GM19468 (cell line): ENCODE results near the gene TNFSF15.
A peak's percentile ranks its signal among the peaks of the same experiment; 100 is the strongest.

ENCODE experiments used
- ATAC-seq: cut with Tn5 transposase; IDR thresholded peaks from one replicate; pipeline ENCODE4 v1.9.1; 2021; ENCODE audit warnings: mild to moderate bottlenecking, moderate library complexity, moderate number of reproducible peaks; ENCODE audit not compliant: unreplicated experiment; ENCODE audit errors: extremely low read depth

Gene TNFSF15

DNA sequence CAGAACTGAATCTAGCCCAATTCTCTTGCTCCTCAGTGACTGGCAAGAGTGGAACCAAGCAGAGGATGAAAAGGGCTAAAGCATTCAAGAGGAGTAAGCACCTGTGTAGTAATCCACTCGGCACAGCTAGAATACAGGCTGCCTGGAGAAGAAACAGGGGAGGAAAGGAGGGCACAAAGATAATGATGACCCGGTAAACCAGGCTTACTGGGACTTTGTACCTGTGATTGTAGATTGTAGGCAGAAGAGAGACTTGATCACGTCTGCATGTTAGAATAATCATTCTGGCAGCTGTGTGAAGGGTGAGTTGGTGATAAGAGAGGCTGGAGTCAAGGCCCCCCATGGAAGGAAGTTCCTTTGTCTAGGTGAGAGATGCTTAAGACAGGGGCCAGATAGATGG, 20.6 kb upstream of the TNFSF15 start:
- no peak for ATAC-seq

DNA sequence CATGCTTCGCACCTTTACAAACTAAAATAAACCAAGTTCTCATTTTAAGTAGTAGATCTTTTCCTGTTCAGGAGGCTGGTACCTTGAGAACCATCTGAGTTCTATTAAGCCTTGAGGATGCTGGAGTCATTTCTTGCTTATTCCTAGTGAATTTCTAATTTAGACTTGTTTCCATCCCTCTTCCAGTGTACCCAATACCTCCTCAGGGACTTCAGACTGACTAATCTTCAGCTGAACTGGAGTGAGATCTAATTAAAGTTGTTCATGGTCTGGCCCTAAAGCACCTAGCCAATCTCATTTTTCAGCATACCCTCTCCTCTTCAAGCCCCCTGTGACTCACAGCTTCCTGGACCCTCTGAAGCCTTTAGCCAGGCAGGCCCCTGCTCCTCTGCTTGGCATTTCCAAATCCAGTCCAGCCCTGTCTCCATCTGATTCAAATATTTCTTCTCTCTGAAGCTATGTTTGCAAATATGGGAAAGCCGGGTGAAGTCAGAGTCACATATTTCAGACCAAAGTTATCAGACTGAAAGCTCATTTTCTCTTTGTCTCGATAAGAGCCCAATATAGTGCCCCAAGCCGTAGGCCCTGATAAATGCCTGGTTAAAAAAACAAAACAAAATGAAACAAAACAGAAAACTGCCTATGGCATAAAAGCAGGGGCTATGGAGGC, 19.4 kb upstream of the TNFSF15 start:
- no peak for ATAC-seq

DNA sequence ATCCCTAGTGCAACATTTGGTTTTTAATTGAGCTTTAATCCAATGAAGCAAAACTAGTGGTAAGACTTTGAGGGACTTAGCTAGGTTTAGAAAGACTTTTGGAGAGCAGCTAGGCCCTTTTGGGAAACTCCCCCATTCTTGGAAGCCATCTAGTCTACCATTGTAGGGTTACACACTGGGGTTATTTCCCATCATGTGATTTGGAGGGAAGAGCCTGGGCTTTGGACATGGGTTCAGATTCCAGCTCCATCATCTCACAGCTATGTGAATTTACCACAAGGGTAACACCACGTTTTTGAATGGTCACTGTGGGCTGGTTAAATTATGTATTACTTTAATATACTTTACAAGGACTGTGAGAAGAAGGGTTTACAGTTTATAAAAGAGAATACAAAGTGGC, 18.3 kb upstream of the TNFSF15 start:
- no peak for ATAC-seq

DNA sequence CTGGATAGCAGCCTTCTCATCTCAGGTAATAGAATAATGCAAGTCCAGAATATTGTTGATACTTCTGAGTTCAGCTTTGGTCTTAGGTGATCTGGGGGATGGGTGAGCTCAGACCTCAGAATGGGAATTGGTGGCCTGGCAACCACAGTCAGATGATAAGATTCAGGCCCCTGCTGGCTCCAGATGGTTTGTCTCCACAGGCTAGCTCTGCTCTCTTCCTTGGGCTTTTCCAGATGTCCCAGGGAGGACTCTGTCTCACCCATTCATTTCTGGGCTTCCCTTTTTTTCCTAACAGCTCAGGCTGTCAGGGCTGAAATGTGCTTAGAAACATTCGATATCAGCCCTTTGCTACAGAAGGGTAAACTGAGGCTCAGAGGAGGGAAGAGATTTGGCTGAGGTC, 17.6 kb upstream of the TNFSF15 start:
- ATAC-seq, result no peak

DNA sequence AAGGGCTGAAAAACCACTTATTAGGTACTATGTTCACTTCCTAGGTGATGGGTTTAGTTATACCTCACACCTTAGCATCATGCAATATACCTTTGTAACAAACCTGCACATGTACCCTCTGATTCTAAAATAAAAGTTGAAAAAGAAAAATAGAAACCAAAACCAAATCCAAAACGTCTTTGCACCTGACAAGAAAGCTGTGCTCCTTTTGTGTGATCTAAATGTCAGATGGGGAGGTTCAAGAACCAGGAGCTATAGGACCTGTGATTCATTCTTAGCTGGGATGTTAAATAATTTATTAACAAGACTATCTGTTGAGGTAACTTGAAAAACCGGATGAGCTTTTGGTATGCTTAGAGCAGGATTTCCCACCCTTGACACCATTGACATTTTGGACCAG, 16.9 kb upstream of the TNFSF15 start:
- ATAC-seq, result no peak

DNA sequence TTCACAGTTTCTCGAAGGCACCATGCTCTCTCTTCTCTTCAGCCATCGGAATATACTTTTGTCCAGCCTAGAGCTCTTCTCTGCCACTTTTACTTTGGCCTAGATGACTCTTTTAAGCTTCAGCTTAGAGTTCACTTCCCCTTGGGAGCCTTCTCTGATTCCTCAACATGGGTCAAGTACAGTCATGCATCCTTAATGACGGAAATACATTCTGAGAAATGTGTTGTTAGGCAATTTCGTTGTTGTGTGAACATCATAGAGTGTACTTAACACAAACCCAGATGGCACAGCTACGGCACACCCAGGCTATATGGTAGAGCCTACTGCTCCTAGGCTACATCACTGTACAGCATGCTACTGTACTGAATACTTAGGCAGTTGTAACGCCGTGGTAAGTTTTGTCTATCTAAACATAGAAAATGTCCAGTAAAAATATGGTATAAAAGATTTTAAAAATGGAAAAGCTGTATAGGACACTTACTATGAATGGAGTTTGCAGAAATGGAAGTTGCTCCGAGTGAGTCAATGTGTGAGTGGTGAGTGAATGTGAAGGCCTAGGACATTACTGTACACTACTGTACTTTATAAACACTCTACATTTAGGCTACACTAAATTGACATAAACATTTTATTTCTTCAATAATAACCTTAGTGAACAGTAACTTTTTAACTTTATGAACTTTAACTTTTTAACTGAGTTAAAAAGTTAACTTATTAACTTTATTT, 15.1 kb upstream of the TNFSF15 start:
- ATAC-seq, result no peak

DNA sequence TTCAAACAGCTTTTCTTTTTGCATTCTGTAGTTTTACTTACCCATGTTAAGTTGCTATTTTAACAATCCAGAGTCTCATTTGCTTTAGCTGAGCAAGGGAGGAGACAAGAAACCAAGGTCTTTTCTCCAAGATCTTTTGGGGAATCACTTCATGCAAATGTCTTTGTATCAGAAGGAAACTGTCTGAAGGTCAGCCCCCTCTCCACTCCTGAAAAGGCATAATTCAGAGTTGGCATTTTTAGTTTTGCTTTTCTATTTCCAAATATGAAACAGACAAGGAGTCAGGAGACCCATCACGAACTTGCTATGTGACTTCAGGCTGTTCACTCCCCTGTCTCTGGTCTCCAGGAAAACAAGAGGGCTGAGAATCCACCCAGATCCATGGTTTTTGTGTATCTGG, 12.3 kb upstream of the TNFSF15 start:
- no peak for ATAC-seq

DNA sequence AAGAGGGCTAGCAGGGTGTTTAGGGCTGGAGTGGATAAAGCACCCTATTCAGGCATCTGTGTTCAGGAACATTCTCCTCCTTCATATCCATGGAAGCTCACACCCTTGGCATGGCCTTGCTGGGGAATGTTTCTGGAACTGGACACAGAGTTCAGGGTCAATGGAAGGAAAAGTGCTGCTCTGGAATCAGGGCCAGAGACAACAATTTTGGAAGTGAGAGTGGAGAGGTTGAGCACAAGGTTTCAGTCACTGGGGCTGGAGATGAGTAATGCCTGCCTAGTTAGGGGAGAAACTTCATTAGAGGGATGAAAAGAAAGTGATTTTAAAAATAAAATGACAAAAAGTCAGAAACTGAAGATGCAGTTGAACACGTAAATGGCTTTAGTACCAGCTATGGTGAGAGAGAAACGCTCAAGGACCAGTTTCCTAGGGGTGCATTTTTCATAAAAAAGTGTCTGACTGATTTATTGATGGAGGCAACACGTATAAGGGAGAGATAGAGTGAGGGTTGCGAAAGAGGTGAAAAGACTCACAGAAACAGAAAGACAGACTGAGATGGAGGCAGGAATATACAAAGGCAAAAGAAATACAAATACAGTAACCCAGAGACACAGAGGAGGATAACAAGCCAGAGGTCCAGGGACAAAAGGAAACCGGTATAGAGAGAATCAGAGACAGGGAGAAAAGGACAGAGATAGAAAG, 8.0 kb upstream of the TNFSF15 start:
- ATAC-seq, result no peak

DNA sequence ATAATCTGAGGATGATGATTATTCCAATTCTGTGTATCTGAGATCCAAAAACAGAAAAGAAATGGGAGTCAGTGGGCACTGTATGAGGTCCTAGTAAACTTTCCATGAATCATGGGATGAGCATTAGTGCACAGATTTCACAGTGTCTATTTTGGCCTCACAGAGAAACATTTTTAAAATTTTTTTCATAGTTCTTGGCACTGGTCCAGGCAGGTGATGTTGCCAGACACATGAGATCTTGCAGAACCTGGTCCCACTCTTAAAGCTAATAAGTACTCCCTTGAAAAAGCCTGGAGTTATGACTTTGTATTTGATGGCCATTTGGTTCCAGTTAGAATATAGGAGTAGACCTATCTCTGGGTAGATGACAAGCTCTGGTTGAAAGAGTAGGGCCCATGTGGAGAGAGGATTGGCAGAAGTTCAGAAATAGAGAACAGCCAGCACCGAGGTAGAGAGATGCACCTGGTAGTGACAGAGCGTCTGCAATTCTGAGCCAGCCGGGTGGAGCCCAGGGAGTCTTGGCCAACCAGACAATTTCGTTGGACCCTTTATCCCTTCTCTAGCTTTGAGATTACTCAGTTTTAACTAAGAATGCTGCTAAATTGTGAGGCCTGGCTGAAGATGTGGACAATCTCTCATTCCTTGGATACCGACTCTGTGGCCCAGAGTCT, 6.3 kb upstream of the TNFSF15 start:
- no peak for ATAC-seq

DNA sequence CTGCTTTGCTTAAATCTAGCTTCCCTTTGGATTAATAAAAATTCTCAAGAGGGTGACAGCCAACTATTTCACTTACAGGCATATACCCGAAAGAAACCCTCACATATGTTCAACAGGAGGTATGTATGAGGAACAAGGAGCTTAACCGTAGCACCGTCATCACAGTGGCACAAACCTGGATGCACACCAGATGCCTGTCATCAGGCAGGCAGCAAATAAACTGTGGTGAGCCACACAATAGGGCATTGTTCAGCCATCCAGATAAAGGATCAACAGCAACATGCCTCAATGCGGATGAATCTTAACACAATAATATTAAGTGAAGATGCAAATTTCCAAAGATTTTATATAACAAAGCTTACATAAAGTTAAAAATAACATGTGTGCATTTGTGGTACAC, 5.5 kb upstream of the TNFSF15 start:
- ATAC-seq, result no peak

DNA sequence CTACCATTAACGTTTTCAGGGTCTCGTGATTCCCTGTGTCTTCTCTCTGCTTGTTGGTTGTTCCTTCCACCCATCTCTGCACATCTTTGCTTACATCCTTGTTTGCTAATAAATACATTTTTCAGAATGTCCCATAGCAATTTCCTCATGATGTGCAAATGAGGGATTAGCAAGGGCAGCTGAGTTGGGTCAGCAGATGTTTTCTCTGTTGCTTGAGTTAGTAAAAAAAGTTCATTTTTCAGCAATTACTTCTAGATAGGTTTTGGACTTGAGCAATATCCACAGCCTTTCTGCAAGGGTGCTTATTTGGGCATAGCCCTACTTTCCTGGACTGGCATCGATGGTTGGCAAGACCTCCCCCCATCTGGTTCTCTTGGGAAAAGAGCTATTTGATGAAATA, 4.8 kb upstream of the TNFSF15 start:
- no peak for ATAC-seq

DNA sequence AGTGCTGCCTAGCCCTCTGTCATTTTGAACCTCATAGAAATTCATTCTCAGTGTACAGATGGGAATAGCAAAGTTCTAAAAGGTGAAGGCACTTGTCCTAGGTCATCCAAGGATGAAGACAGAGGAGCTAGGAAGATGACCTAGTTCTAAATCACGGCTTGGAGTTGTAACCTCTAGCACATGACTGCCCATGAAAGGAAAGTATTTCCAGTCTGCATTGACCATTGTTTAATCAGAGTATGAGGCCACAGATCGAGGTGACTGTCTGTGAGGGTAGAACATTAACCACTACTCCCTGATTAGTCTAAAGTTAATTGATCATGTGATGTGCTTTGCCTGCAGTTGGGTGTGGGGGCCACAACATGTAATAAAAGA, 674 bp upstream of the TNFSF15 start:
- ATAC-seq, result peak; percentile 6

DNA sequence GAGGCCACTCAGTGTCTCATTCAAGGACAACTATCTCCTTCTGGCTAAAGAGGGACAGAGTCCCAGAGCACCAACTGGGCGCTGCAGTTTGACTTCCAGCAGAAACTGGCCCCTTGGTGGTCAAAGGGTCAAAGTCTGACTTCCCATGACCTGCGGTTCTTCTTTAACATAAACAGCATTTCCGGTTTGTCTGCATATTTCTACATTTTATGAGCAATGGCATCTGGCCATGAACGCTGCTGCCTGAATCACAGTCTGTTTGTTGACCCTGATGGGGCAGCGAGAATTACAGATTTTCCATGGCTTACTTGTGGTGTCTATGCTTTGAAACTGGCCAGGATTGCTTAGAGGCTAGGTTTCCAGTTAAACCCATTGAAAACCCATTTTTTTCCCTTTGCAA, 1.3 kb downstream of the TNFSF15 start:
- ATAC-seq, result no peak

DNA sequence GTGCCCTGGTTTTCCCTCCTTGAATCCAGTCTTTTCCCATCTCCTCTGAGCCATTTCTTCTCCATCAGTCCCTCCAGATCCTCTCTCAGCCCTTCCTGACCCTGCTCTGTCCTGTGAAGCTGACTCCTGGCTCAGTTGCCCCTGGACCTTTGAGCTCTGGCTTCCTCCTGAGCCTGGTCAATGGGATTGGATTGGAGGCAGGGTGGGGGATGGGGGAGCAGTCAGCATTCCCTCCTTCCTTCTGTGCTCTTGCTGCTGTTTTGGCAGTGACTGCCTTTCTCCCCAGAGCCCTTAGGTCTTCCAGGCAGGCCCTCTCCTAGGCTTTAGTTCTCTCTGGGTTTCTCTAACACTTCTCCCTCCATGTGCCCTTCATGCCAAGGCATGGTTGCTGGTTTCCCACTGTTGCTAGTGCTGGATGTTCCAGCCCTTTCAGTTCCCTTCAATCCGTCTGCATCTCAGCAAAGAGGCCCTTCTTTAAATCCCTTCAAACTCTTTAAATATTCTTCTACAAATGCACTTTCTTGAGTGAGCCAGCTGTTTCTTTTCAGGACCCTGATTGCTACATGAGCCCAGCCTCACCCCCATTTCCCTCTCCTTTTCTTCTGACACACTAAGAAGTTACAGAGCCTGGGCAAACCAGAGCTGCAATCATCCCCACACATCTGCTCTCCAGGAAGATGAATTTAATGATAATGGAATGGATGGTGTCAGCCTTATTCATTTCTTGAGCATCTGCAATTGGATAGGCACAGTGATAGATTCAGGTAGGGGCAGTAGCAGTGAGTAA, 2.2 kb downstream of the TNFSF15 start:
- no peak for ATAC-seq

DNA sequence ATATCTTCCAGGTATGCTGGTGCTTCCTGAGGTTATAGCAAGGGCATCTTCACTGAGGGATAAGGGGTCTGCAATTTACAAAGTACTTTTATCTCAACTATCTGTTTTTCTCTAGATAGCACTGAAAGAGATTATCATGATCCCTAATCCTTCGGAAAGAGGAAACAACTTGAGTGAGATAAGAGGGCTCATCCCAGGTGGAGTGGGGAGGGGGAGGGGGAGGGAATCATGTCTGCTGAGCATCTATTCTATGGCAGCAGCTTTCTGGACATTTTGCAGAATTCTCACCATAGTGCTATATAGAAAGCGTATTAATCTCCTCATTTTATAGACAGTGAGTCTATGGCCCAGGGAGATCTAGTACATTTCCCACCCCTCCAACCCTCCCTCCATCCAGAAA, 5.9 kb downstream of the TNFSF15 start:
- ATAC-seq, result no peak

DNA sequence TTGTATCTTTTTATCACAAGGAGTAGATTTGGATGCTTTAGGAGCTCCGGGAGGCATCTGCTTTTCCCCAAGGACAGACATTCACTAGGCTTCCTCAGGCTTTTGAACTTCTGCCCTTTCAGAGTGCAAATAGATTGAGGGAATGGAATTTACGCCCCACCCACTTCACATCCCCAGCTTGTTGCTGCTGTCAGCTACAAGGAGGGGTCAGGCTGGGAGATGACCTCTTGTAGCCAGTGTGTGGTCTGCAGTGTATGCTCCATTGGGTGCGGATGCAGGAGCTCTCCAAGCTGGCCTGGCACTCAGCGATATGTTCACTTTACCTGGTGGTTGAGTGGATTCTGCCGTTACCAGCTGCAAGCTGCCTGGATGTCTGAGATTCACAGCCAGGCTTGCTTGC, 6.4 kb downstream of the TNFSF15 start:
- no peak for ATAC-seq

DNA sequence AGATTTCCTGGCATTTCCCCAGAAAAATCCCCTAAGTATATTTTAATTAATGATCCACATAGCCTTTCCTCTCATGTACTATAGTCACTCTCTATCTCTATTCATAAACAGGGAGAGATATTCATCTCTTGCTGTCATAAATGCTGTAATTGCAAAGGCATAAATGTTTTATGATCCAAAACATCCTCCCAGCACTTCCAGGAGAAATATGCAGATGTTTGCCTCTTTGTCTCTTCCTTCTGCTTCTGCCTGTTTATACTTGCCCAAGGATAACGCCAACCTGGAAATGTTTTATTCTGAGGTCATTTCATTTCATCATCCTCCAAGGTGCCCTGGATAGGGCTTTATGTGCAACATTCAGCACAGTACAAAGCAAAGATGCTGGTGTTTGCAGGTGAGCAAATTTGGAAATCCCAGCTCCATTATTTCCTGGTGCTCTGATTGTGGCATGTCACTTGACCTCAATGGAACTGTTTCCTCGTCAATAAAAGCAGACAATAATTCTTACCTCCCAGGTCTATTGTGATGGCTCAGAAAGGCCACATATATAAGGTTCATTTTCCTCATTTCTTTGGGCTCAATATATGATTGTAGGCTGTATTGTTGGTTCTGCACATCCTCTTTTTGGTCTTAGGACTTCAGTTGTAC, 6.9 kb downstream of the TNFSF15 start:
- no peak for ATAC-seq

DNA sequence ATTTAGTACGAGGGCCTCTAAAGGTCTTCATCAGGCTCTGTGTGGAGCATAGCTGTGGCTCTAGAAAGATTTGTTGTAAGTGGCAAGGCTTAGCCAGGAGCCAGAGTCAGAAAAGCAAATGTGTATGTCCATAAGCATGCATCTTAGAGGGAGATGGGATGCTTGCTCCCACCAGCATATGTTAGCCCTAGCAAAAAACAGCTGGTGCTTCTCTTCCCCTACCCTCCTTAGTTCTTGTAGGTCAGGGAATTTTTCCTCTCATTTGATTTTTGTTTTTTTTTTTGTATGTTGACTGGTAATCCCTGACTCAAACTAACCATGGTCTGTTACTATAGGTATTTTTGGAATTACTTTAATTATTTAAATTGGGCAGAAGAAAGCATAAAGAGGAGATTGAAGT, 7.7 kb downstream of the TNFSF15 start:
- no peak for ATAC-seq

DNA sequence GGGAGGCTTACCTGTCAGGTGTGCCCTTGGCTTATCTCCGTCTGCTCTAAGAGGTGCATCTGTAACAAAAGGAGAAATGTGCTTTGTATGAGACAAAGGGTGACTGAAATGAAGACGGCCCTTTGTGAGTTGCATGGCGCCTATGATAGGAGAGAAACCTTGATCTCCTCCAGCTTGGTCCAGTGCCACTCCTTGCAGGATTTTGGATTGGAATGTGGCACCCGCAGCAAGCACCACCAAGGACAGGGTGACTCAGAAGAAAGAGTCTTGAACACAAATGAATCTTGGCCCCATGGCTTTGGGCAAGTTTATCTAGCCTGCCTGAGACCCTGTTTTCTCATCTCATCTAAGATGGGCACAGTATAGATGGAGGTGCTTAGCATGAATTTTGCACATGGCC, 13.4 kb downstream of the TNFSF15 start:
- no peak for ATAC-seq

DNA sequence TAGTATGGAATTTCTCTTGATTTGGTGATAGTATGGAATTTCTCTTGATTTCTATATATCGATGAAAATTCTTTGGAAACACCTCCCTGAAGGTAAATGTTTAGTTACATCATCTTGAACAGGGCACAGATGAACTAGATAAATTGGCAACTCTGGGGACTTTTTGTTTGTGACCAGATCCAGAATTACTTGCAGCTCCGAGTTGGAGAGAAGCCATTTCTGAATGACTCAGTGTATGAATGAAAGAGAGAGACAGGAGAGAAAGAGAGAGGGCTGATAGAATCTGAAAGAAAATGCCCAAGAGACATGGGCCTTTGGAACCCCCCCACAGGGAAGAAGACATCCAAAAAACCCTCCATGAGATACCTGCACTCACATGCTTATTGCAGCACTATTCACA, 14.1 kb downstream of the TNFSF15 start:
- ATAC-seq, result no peak
